Body of pancreas (tissue), 4 donors: Measurements from ENCODE around the gene PEDS1. TPM values are rescaled to one million over a fixed set of nuclear protein-coding genes. Genes with fewer than 3 reads are reported as not detected.

Experiments used
- ATAC-seq: fragments of 150-250 bp; one replicate; pipeline ENCODE4 v1.9.1; 2016
- DNase-seq, 4 donors: peaks; one replicate each; pipeline ENCODE4 v3.0.0-alpha.2; 2019
- H3K27ac ChIP-seq, 4 donors: fragments of 200-600 bp; sonication (generic); 1 replicate in 3 of 4; 2 replicates in 1 of 4; pipeline versions ENCODE4 v1.5.1 to v1.6.1; 2016 to 2019; ENCODE audit warnings: mild to moderate bottlenecking in 1 of 4, mixed read lengths in 1 of 4, moderate library complexity in 1 of 4
- H3K27me3 ChIP-seq, 2 donors: fragments of 200-600 bp; sonication (generic); one replicate each; pipeline ENCODE4 v1.6.0; 2016; ENCODE audit warnings: mild to moderate bottlenecking in 1 of 2
- H3K36me3 ChIP-seq, 2 donors: fragments of 200-600 bp; sonication (generic); replicated peaks in 1 of 2; 2 replicates each; pipeline ENCODE4 v1.5.1; 2016; ENCODE audit warnings: low read depth in 2 of 2; ENCODE audit not compliant: insufficient read depth in 1 of 2
- H3K4me1 ChIP-seq: fragments of 200-600 bp; sonication (generic); one replicate; pipeline ENCODE4 v1.6.0; 2016
- H3K4me3 ChIP-seq, 2 donors: fragments of 200-600 bp; sonication (generic); 1 replicate in 1 of 2; 2 replicates in 1 of 2; pipeline ENCODE4 v1.5.1; 2016 to 2019
- H3K9me3 ChIP-seq, 3 donors: fragments of 200-600 bp; sonication (generic); 1 replicate in 2 of 3; 2 replicates in 1 of 3; pipeline ENCODE4 v1.5.1; 2016
- POLR2A ChIP-seq, 3 donors: fragments of 450-650 bp; IDR thresholded peaks; one replicate each; pipeline ENCODE4 v1.6.1; 2016; ENCODE audit warnings: antibody characterized with exemption in 3 of 3, mild to moderate bottlenecking in 2 of 3
- WGBS, 2 donors: methylation state at CpG; one replicate each; pipeline ENCODE4 v1.1.5; 2017; 5-methylcytosine and 5-hydroxymethylcytosine counted together
- intact Hi-C: fragments of 100-400 bp; cut with DNase I; formaldehyde crosslinking; loops from one replicate; pipeline ENCODE4 v1.15.1; 2023
- total RNA-seq, 2 donors: library from RNA; depleted of rRNA; stranded (reverse); fragments of >200 nt; gene quantifications; one replicate each; pipeline ENCODE4 v1.1.0, GENCODE V29; 2016
- TF ChIP-seq, protein P1 (sequence below), 7 experiments: fragments of 450-650 bp in 4 of 7; fragments of 200-600 bp in 3 of 7; sonication (generic) in 3 of 7; IDR thresholded peaks; one replicate each; pipeline ENCODE4 v1.5.1; 2016 to 2019; ENCODE audit warnings: antibody characterized with exemption in 7 of 7

PEDS1 gene
- total RNA-seq, 2 donors from 2014 or later = 9.1 to 9.6 TPM

DNA sequence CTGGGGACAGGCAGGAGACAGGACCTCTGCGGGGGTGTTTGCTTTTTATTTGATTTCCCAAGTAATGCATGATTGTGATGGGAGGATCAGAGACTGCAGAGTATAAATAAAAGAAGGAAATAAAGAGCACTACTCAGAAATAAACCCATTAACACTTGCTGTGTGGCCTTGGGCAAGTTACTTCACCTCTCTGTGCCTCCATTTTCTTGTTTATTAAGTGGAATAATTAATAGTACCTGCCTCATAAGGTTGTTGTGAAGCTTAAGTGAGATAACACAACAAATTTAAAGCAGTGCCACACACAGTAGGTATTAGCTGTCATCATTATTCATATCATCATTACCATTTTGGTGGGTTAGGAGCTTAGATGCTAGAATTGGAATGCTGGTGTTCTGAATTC, 45.2 kb upstream of the PEDS1 start:
- WGBS, 2 donors = 83 to 86% methylated on average over 1 of the region's 1 CpG
- Histone ChIP-seq H3K27me3 (no peaks in the 10 kb centered on the region), H3K9me3 (no peaks in the 10 kb centered on the region), H3K36me3 (no peaks in the 10 kb centered on the region), H3K27ac (no peak overlapping the region), H3K4me1 (peaks cover 17% of the 10 kb centered on the region), H3K4me3 (no peak overlapping the region)
- DNase-seq (no peak), ATAC-seq (no peak)
- intact Hi-C loops = no loop called here
- TF ChIP-seq, protein P1, sequence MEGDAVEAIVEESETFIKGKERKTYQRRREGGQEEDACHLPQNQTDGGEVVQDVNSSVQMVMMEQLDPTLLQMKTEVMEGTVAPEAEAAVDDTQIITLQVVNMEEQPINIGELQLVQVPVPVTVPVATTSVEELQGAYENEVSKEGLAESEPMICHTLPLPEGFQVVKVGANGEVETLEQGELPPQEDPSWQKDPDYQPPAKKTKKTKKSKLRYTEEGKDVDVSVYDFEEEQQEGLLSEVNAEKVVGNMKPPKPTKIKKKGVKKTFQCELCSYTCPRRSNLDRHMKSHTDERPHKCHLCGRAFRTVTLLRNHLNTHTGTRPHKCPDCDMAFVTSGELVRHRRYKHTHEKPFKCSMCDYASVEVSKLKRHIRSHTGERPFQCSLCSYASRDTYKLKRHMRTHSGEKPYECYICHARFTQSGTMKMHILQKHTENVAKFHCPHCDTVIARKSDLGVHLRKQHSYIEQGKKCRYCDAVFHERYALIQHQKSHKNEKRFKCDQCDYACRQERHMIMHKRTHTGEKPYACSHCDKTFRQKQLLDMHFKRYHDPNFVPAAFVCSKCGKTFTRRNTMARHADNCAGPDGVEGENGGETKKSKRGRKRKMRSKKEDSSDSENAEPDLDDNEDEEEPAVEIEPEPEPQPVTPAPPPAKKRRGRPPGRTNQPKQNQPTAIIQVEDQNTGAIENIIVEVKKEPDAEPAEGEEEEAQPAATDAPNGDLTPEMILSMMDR (IDR thresholded peaks at IDR 0.05) = no peak
- TF ChIP-seq POLR2A (IDR thresholded peaks at IDR 0.05) = no peak

GRCh38 chr20:50198180-50198666, 44.7 kb upstream of the PEDS1 start:
- Histone ChIP-seq H3K36me3 (no peaks in the 10 kb centered on the region), H3K9me3 (no peaks in the 10 kb centered on the region), H3K27ac (no peak overlapping the region), H3K4me1 (peaks cover 22% of the 10 kb centered on the region), H3K27me3 (no peaks in the 10 kb centered on the region), H3K4me3 (no peak overlapping the region)
- ATAC-seq (no peak), DNase-seq (no peak)
- intact Hi-C loops = no loop called here
- WGBS, 2 donors = 47 to 55% methylated on average over 11 of the region's 11 CpGs
- no peak for TF ChIP-seq POLR2A (IDR thresholded peaks at IDR 0.05)
- TF ChIP-seq, protein P1 (IDR thresholded peaks at IDR 0.05) = no peak

GRCh38 chr20:50197463-50198179, 44.1 kb upstream of the PEDS1 start:
- intact Hi-C loops = no loop called here
- H3K27ac ChIP-seq = no peak overlapping the region
- ATAC-seq = no peak
- no peak overlapping the region for H3K4me3 ChIP-seq
- no peaks in the 10 kb centered on the region for H3K9me3 ChIP-seq
- TF ChIP-seq, protein P1 (IDR thresholded peaks at IDR 0.05) = no peak
- TF ChIP-seq POLR2A (IDR thresholded peaks at IDR 0.05) = no peak
- 50 to 70% methylated on average over 2 to 8 of the region's 10 CpGs for WGBS, 2 donors
- H3K4me1 ChIP-seq = peaks cover 28% of the 10 kb centered on the region
- H3K36me3 ChIP-seq = no peaks in the 10 kb centered on the region
- H3K27me3 ChIP-seq = no peaks in the 10 kb centered on the region
- no peak for DNase-seq

GRCh38 chr20:50196896-50197295, 43.4 kb upstream of the PEDS1 start:
- TF ChIP-seq POLR2A (IDR thresholded peaks at IDR 0.05) = no peak
- TF ChIP-seq, protein P1 (IDR thresholded peaks at IDR 0.05) = no peak
- 89 to 100% methylated on average over 6 of the region's 6 CpGs for WGBS, 2 donors
- Histone ChIP-seq H3K4me1 (peaks cover 29% of the 10 kb centered on the region), H3K27me3 (no peaks in the 10 kb centered on the region), H3K27ac (no peak overlapping the region), H3K9me3 (no peaks in the 10 kb centered on the region), H3K4me3 (no peak overlapping the region), H3K36me3 (no peaks in the 10 kb centered on the region)
- ATAC-seq (no peak), DNase-seq (no peak)
- intact Hi-C loops = no loop called here

- Histone ChIP-seq H3K4me1 (peaks cover 29% of the 10 kb centered on the region), H3K27ac (no peak overlapping the region), H3K9me3 (no peaks in the 10 kb centered on the region), H3K36me3 (no peaks in the 10 kb centered on the region), H3K27me3 (no peaks in the 10 kb centered on the region), H3K4me3 (no peak overlapping the region)
- TF ChIP-seq, protein P1 (IDR thresholded peaks at IDR 0.05) = no peak
- no peak for TF ChIP-seq POLR2A (IDR thresholded peaks at IDR 0.05)
- ATAC-seq = no peak
- 87 to 94% methylated on average over 4 of the region's 4 CpGs for whole genome bisulfite sequencing, 2 donors
- intact Hi-C loops = no loop called here
- DNase-seq = no peak
Observed at GRCh38 chr20:50196248-50196647, 42.7 kb upstream of the PEDS1 start.
